Fibroblast of mammary gland (primary cell): ENCODE results near the gene PSMB4.
"Not testable (repeated sequence)": the region's sequence is repeated elsewhere in the genome, so short reads cannot be mapped to it uniquely, and the experiment has no call there.

Experiments used
- DNase-seq: peaks from one replicate; pipeline ENCODE4 v3.0.0-alpha.2; 2010; ENCODE audit warnings: low read depth
- H3K4me3 ChIP-seq: 2 replicates; pipeline ENCODE4 v1.5.1; 2011; ENCODE audit warnings: low read depth, mild to moderate bottlenecking, low read length, moderate library complexity; ENCODE audit not compliant: control insufficient read depth
- TF ChIP-seq, protein P1 (sequence below): conservative IDR thresholded peaks from 2 replicates; pipeline ENCODE4 v1.5.1; 2011; ENCODE audit warnings: low read depth, low read length, inconsistent platforms; ENCODE audit not compliant: control insufficient read depth, insufficient read depth

Gene PSMB4

DNA sequence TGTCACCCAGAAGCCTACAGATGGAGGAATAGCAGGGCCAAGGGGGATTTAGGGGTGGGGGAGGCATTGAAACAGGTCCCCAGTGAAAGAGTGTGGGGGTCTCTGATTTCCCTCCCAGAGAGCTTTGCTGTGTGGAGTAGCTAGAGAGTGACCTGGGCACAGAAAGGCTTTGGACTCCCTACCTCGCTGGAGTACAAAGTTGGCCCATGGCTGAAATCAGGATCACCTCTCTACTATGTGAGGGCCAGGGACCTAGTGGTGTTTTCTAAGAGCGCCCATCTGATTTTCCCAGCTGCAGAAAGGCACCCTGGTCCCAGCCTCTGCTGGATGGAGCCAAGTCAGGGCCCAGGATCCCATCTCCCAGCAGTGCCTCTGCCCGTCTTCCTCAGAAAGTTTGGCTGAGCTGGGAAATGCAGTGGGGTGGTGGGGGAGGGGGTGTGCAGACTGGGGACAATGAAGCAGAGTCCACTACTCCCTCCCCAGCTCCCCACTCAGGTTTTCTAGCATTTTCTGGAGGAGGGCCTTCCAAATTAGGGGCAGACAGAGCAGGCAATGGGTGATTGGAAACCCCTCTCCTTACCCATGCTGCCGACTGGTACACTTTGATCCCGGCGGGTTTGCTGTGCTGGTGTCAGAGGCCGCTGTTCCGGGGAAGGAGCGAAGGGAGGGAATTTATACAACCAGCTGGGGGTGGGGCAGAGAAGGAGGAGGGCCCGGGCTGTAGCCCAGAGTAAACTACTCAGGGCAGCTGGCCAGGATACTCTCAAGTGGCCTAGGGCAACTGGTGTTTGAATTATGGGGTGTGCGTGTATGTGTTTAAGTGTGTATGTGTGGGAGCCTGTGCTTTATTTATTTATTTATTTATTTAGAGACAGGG is 27.1 kb upstream of the PSMB4 start, which contains the start of gene SELENBP1:
Gene SELENBP1 (minus strand): TSS at position 648 of the 877 bp plus-strand sequence. CDS start 64 bp downstream, at position 584.
- peak; percentile 74 for DNase-seq
- peak within 1 kb of the TSS; percentile 43 for H3K4me3 ChIP-seq
- TF ChIP-seq, protein P1, sequence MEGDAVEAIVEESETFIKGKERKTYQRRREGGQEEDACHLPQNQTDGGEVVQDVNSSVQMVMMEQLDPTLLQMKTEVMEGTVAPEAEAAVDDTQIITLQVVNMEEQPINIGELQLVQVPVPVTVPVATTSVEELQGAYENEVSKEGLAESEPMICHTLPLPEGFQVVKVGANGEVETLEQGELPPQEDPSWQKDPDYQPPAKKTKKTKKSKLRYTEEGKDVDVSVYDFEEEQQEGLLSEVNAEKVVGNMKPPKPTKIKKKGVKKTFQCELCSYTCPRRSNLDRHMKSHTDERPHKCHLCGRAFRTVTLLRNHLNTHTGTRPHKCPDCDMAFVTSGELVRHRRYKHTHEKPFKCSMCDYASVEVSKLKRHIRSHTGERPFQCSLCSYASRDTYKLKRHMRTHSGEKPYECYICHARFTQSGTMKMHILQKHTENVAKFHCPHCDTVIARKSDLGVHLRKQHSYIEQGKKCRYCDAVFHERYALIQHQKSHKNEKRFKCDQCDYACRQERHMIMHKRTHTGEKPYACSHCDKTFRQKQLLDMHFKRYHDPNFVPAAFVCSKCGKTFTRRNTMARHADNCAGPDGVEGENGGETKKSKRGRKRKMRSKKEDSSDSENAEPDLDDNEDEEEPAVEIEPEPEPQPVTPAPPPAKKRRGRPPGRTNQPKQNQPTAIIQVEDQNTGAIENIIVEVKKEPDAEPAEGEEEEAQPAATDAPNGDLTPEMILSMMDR: no peak

DNA sequence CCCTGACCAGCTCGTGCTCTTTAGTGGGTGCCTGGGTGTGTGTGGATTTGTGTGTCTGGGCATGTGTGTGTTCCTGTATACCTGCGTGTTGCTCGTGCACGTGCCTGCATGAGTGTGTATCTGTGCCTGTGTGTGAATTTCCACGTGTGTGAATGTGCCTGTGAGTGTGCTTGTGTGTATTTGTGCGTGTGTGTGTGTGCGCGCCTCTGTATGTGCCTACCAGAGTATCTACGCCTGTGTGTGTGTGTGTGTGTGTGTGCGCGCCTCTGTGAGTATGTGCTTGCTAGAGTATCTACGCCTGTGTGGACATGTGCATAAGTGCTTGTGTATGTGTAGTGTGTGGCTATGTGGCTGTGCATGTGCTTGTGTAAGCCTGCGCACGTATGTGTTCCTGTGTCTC is 26.2 kb upstream of the PSMB4 start:
- H3K4me3 ChIP-seq: no peak overlapping the region
- DNase-seq: no peak
- TF ChIP-seq, protein P1: no peak

DNA sequence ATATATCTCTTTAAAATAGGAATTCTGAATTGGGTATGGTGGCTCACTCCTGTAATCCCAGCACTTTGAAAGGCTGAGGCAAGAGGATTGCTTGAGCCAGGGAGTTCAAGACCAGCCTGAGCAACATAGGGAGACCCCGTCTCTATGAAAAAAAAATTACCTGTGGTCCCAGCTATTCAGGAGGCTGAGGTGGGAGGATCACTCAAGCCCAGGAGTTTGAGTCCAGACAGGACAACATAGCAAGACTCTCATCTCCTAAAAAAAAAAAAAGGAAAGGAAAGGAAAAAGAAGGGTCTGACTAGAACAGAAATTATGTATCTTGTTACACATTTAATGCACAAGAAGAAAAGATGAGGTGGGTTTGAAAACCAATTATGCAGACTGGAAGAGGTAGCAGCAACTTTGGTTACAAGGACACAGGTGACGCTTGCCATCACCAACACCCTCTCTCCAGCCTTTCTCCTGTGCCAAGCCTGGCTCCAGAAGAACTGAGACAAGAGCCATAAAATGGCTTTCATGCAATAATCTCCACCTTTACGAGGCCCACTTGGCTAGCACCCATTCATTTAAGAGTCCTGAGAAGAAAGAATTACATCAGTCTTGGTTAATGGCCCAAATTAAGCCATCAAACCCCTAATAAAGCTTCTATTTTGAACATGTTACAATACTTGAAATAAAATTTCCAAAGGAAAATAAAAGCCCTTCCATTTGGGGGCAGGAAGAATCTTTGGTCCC is 22.1 kb upstream of the PSMB4 start:
- DNase-seq: no peak
- TF ChIP-seq, protein P1: no peak

DNA sequence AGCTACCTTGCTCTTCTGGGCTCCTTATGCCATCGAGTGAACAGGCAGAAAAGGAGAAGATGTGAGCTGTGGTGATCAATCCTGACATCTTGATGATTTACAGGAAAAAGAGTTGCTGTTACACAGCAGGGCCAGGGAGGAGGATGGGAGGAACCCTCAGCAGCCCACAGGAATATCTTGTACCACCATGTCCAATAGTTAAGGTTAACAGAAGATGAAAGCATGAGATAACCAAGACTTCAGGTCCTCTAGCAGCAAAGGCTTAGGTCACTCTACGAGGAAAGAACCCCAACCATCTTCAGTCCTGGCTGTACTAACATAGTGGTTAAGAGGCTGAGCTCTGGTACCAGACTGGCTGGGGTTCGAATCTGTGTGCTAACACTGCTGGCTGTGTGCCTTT is 14.8 kb upstream of the PSMB4 start:
- H3K4me3 ChIP-seq: no peak overlapping the region
- no peak for DNase-seq
- TF ChIP-seq, protein P1: no peak

More for the DNA sequence above, 22.1 kb upstream of the PSMB4 start:
- H3K4me3 ChIP-seq: no peak overlapping the region

DNA sequence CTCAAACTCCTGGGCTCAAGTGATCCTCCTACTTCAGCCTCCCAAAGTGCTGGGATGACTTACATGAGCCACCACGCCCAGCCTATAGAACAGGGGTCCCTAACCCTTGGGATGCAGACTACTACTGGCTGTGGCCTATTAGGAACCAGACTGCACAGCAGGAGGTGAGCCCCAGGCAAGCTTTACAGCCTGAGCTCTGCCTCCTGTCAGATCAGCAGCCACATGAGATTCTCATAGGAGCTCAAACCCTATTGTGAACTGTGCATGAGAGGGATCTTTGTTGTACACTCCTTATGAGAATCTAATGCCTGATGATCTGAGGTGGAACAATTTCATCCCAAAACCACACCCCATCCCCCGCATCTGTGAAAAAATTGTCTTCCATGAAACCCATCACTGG is 13.4 kb upstream of the PSMB4 start:
- H3K4me3 ChIP-seq: no peak overlapping the region
- TF ChIP-seq, protein P1: no peak
- no peak for DNase-seq

DNA sequence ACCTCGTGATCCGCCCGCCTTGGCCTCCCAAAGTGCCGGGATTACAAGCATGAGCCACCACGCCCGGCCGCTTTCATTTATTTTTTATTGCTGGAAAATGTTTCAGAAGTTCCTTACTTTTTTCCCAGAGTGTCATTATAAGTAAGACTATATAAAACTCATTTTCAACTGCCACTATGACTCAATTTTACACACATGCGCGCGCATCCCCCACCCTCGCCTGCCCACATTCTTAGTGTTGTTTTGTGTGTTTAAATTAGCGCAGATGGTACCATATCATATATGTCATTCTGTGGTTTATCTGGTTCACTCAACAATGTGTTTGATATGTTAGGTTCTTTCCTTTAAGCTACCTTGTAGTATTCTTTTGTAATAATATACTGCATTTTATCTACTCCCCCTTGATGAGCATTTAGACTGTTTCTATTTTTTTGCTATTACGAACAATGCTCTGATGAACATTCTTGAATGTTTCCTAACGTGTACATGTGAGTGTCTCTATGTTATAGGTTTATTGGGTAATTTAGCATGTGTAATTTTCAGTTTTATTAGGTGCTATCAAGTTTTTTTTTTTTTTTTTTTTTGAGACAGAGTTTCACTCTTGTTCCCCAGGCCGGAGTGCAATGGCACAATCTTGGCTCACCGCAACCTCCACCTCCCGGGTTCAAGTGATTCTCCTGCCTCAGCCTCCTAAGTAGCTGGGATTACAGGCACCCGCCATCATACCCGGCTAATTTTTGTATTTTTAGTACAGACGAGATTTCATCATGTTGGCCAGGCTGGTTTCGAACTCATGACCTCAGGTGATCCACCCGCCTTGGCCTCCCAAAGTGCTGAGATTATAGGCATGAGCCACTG is 8.9 kb upstream of the PSMB4 start:
- not testable (repeated sequence) for DNase-seq

More for the DNA sequence above, 8.9 kb upstream of the PSMB4 start:
- not testable (repeated sequence) for H3K4me3 ChIP-seq
